Caco-2 (cell line): ENCODE results near the gene EOGT. TPM values are rescaled to one million over a fixed set of nuclear protein-coding genes. Genes with fewer than 3 reads are reported as not detected.

ENCODE experiments used
- BruUV-seq: library from RNA; stranded (reverse); fragments of 400-500 nt; replicated peaks from 2 replicates; lab custom pipeline; 2021; lab: Mats Ljungman, UMichigan
- CTCF ChIA-PET: fragments of 300-600 bp; sonication (Branson Sonifier 250); formaldehyde crosslinking; loops from one replicate; lab custom pipeline; 2022; ENCODE audit warnings: antibody characterized with exemption; lab: Charles Lee
- POLR2A ChIA-PET: fragments of 300-600 bp; sonication (Branson Sonifier 250); formaldehyde crosslinking; loops from one replicate; lab custom pipeline; 2022; ENCODE audit warnings: antibody characterized with exemption; lab: Charles Lee
- DNase-seq, 2 experiments: peaks; one replicate each; pipeline versions ENCODE4 v3.0.0 to v3.0.0-alpha.2; 2020 to 2022
- H3K27me3 ChIP-seq: replicated peaks from 2 replicates; pipeline ENCODE4 v1.6.0; 2011; ENCODE audit warnings: low read length; ENCODE audit not compliant: control insufficient read depth, insufficient read depth
- H3K36me3 ChIP-seq: 2 replicates; pipeline ENCODE4 v1.5.1; 2011; ENCODE audit warnings: low read length; ENCODE audit not compliant: control insufficient read depth, insufficient read depth
- H3K4me1 ChIP-seq: fragments of 250-450 bp; sonication (Bioruptor Pico); 2 replicates; pipeline ENCODE4 v1.5.1; 2020; ENCODE audit warnings: mild to moderate bottlenecking
- H3K4me3 ChIP-seq: 2 replicates; pipeline ENCODE4 v1.5.1; 2011; ENCODE audit warnings: low read depth, mild to moderate bottlenecking, control low read depth, low read length
- H3K9me3 ChIP-seq: fragments of 250-450 bp; sonication (Bioruptor Pico); 2 replicates; pipeline ENCODE4 v1.5.1; 2020; ENCODE audit warnings: mild to moderate bottlenecking, moderate library complexity
- H3K27ac Mint-ChIP-seq: one replicate; pipeline ENCODE4 v1.8.0; 2022; ENCODE audit warnings: mixed read lengths; ENCODE audit not compliant: unreplicated experiment
- H3K27me3 Mint-ChIP-seq: one replicate; pipeline ENCODE4 v1.8.0; 2022; ENCODE audit warnings: mixed read lengths; ENCODE audit not compliant: insufficient read depth, unreplicated experiment
- H3K36me3 Mint-ChIP-seq: one replicate; pipeline ENCODE4 v1.8.0; 2022; ENCODE audit warnings: mild to moderate bottlenecking, mixed read lengths; ENCODE audit not compliant: insufficient read depth, unreplicated experiment
- H3K4me1 Mint-ChIP-seq: one replicate; pipeline ENCODE4 v1.8.0; 2022; ENCODE audit warnings: low read depth, mixed read lengths; ENCODE audit not compliant: unreplicated experiment
- H3K4me3 Mint-ChIP-seq: one replicate; pipeline ENCODE4 v1.8.0; 2022; ENCODE audit warnings: mild to moderate bottlenecking, moderate library complexity, mixed read lengths; ENCODE audit not compliant: unreplicated experiment
- H3K9me3 Mint-ChIP-seq: one replicate; pipeline ENCODE4 v1.8.0; 2022; ENCODE audit warnings: mixed read lengths; ENCODE audit not compliant: unreplicated experiment
- CTCF ChIP-seq, 2 experiments: fragments of 200-600 bp in 1 of 2; IDR thresholded peaks; 1 replicate in 1 of 2; 2 replicates in 1 of 2; pipeline versions ENCODE4 v1.5.1 to v1.8.0; 2011 to 2022; ENCODE audit warnings: antibody characterized with exemption in 1 of 2, control low read depth in 1 of 2, inconsistent platforms in 1 of 2, low read depth in 1 of 2, low read length in 1 of 2, mild to moderate bottlenecking in 1 of 2, moderate library complexity in 1 of 2; ENCODE audit not compliant: insufficient read depth in 1 of 2, severe bottlenecking in 1 of 2, unreplicated experiment in 1 of 2
- intact Hi-C: fragments of 100-400 bp; cut with micrococcal nuclease; formaldehyde crosslinking; loops from one replicate; pipeline ENCODE4 v1.10.0; 2022; ENCODE audit not compliant: unreplicated experiment
- total RNA-seq: library from RNA; stranded (reverse); gene quantifications from 2 replicates; pipeline ENCODE4 v1.2.3, GENCODE V29; 2022

EOGT gene
- total RNA-seq, 1 experiment from 2014 or later = 16.1 TPM

- no peak for TF ChIP-seq CTCF (IDR thresholded peaks at IDR 0.05; ENCODE audit: insufficient read depth in 1 of 2, low read depth in 1 of 2, low read length in 1 of 2, severe bottlenecking in 1 of 2, unreplicated experiment in 1 of 2)
- no peaks in the 10 kb centered on the region for H3K4me1 ChIP-seq
- H3K27me3 Mint-ChIP-seq = no peaks in the 10 kb centered on the region
- ChIA-PET POLR2A (no interaction called here), CTCF (no interaction called here)
- H3K4me3 Mint-ChIP-seq = no peak overlapping the region
- H3K36me3 ChIP-seq = peaks cover 1% of the 10 kb centered on the region; the same call in 1 of the 2 replicates
- H3K4me3 ChIP-seq = no peak overlapping the region
- intact Hi-C loops = no loop called here
- no peaks in the 10 kb centered on the region for H3K9me3 ChIP-seq
- H3K9me3 Mint-ChIP-seq = no peaks in the 10 kb centered on the region
- no TSS peak for BruUV-seq
- H3K27me3 ChIP-seq = no peaks in the 10 kb centered on the region
- no peak for DNase-seq
- H3K36me3 Mint-ChIP-seq = no peaks in the 10 kb centered on the region
- no peak overlapping the region for H3K27ac Mint-ChIP-seq
- no peaks in the 10 kb centered on the region for H3K4me1 Mint-ChIP-seq
Measured at GRCh38 chr3:68985146-68985790, 28.2 kb downstream of the EOGT start.

- no peaks in the 10 kb centered on the region for H3K9me3 Mint-ChIP-seq
- no TSS peak for BruUV-seq
- POLR2A ChIA-PET = no interaction called here
Measured at GRCh38 chr3:68984011-68984530, 29.4 kb downstream of the EOGT start.

More at GRCh38 chr3:68984011-68984530, 29.4 kb downstream of the EOGT start:
- intact Hi-C loops = no loop called here
- DNase-seq = no peak
- H3K27me3 Mint-ChIP-seq = no peaks in the 10 kb centered on the region
- no peak overlapping the region for H3K27ac Mint-ChIP-seq
- no peak for TF ChIP-seq CTCF (IDR thresholded peaks at IDR 0.05; ENCODE audit: insufficient read depth in 1 of 2, low read depth in 1 of 2, low read length in 1 of 2, severe bottlenecking in 1 of 2, unreplicated experiment in 1 of 2)
- no peaks in the 10 kb centered on the region for H3K36me3 Mint-ChIP-seq
- H3K4me1 ChIP-seq = no peaks in the 10 kb centered on the region
- H3K36me3 ChIP-seq = peaks cover 1% of the 10 kb centered on the region; the same call in 1 of the 2 replicates
- no peak overlapping the region for H3K4me3 Mint-ChIP-seq
- no peak overlapping the region for H3K4me3 ChIP-seq
- H3K4me1 Mint-ChIP-seq = no peaks in the 10 kb centered on the region
- no peaks in the 10 kb centered on the region for H3K27me3 ChIP-seq
- CTCF ChIA-PET = no interaction called here
- no peaks in the 10 kb centered on the region for H3K9me3 ChIP-seq
